ENCODE data around the gene IGSF9B. TPM values are rescaled to one million over a fixed set of nuclear protein-coding genes. Genes with fewer than 3 reads are reported as not detected.

IGSF9B gene
- total and polyA plus RNA-seq, 2 of the 13 experiments (the other 11 are each of a cell fraction or from before 2014, with no cell fraction given), result not detected

DNA sequence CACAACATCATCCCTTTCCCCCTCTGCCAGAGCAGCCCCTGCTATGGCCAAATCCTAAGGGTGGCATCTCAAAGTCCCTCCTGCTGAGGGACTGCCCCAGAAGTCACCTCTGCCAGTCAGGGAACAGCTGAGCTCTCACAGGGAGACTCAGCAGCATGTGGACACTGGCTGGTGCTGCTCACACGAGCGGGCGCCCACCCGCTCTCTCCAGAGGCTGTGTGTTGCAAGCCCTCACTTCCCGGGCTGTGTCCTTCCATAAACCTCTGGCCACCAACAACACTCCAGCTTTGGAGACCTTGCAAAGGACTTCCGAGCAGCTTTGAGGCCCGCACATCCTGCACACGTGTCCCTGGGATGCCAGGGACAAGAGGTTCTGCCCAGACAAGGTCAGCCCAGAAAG lies 2.8 kb downstream of the IGSF9B start:
- no peak overlapping the region for H3K27ac ChIP-seq (ENCODE audit: extremely low read length, insufficient read depth, low read length)
- DNase-seq (ENCODE audit: low spot score), result no peak
- no peaks in the 10 kb centered on the region for H3K79me2 ChIP-seq (ENCODE audit: insufficient read depth, low read length)
- no peak overlapping the region for H3K4me3 ChIP-seq (replicated peaks in 1 of 3; ENCODE audit: insufficient read depth in 1 of 3, low read depth in 2 of 3, low read length in 3 of 3)
- CTCF ChIA-PET (ENCODE audit: low intra/inter-chr PET ratio, low total read pairs), result no interaction called here
- no peak overlapping the region for H3K9ac ChIP-seq (ENCODE audit: insufficient read depth, low read depth, low read length)
- H3K4me2 ChIP-seq (ENCODE audit: low read depth, low read length), result no peak overlapping the region
- peaks cover 9 to 68% of the 10 kb centered on the region in 2 experiments for H3K27me3 ChIP-seq (ENCODE audit: control insufficient read depth in 1 of 2, insufficient read depth in 2 of 2, low read length in 2 of 2)
- POLR2A ChIA-PET, result no interaction called here
- TF ChIP-seq GATA4 (IDR thresholded peaks at IDR 0.05; ENCODE audit: borderline replicate concordance, low read depth) (no peak), REL (CRISPR knock-in tag; conservative IDR thresholded peaks at IDR 0.05) (no peak), ZBTB42 (CRISPR knock-in tag; IDR thresholded peaks at IDR 0.05) (no peak), ZMYM4 (CRISPR knock-in tag; IDR thresholded peaks at IDR 0.05) (no peak), YEATS4 (CRISPR knock-in tag; IDR thresholded peaks at IDR 0.05; ENCODE audit: borderline replicate concordance) (no peak), ZNF841 (CRISPR knock-in tag; IDR thresholded peaks at IDR 0.05; ENCODE audit: borderline replicate concordance) (no peak), ZNF557 (CRISPR knock-in tag; IDR thresholded peaks at IDR 0.05) (no peak), ZNF784 (CRISPR knock-in tag; IDR thresholded peaks at IDR 0.05; ENCODE audit: borderline replicate concordance) (no peak), HNF1A (IDR thresholded peaks at IDR 0.05; ENCODE audit: low read depth) (no peak), HNF1A (CRISPR knock-in tag; IDR thresholded peaks at IDR 0.05; ENCODE audit: borderline replicate concordance) (no peak), ZNF331 (CRISPR knock-in tag; IDR thresholded peaks at IDR 0.05) (no peak), ARNT (IDR thresholded peaks at IDR 0.05) (no peak), FIP1L1 (IDR thresholded peaks at IDR 0.05; ENCODE audit: borderline replicate concordance, insufficient read depth, low read depth, low read length) (no peak)
- TF ChIP-seq, protein P1, sequence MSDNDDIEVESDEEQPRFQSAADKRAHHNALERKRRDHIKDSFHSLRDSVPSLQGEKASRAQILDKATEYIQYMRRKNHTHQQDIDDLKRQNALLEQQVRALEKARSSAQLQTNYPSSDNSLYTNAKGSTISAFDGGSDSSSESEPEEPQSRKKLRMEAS (IDR thresholded peaks at IDR 0.05), result no peak
- TF ChIP-seq, protein P2, sequence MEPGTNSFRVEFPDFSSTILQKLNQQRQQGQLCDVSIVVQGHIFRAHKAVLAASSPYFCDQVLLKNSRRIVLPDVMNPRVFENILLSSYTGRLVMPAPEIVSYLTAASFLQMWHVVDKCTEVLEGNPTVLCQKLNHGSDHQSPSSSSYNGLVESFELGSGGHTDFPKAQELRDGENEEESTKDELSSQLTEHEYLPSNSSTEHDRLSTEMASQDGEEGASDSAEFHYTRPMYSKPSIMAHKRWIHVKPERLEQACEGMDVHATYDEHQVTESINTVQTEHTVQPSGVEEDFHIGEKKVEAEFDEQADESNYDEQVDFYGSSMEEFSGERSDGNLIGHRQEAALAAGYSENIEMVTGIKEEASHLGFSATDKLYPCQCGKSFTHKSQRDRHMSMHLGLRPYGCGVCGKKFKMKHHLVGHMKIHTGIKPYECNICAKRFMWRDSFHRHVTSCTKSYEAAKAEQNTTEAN (CRISPR knock-in tag; conservative IDR thresholded peaks at IDR 0.05), result no peak
- 0% methylated on average over 1 of the region's 8 CpGs for WGBS (ENCODE audit: low lambda C conversion rate)
- no peaks in the 10 kb centered on the region for H3K36me3 ChIP-seq (replicated peaks in 1 of 2; ENCODE audit: control insufficient read depth in 1 of 2, insufficient read depth in 2 of 2, low read length in 2 of 2)
- H4K20me1 ChIP-seq (ENCODE audit: insufficient read depth, low read length), result 0 out of 2 replicates have a peak, but pooled peaks cover 4% of the 10 kb centered on the region
- in situ Hi-C loops (cut with HindIII; ENCODE audit: extremely low pct_ligation_motif_present, low pct_unique_long_range_greater_than_20kb), result no loop called here
- no peaks in the 10 kb centered on the region for H3K4me1 ChIP-seq (ENCODE audit: insufficient read depth, low read length)
- H3K9me3 ChIP-seq (ENCODE audit: low read length), result no peaks in the 10 kb centered on the region
- no peak for ATAC-seq
- BruUV-seq (replicated peaks), result no TSS peak
- H2AFZ ChIP-seq (ENCODE audit: low read length), result no peak overlapping the region
- intact Hi-C loops (cut with micrococcal nuclease; ENCODE audit: unreplicated experiment), result no loop called here
- FAIRE-seq, result no peak
